GM12892 (cell line): ENCODE results near the gene PEX10.

ENCODE experiments used
- POLR2A ChIP-seq: IDR thresholded peaks from 2 replicates; pipeline ENCODE4 v1.6.1; 2011; ENCODE audit warnings: low read depth, low read length, control low read depth
- TAF1 ChIP-seq: IDR thresholded peaks from 2 replicates; pipeline ENCODE4 v1.6.1; 2011; ENCODE audit warnings: low read depth, mild to moderate bottlenecking, control low read depth, low read length, borderline replicate concordance

- TF ChIP-seq POLR2A, result no peak
- no peak for TF ChIP-seq TAF1
Observed at GRCh38 chr1:2448098-2448445, 35.7 kb upstream of the PEX10 start.
